GM12874 (cell line): Measurements from ENCODE around the gene CCL5.

Source experiments
- TF ChIP-seq, protein P1 (sequence below): IDR thresholded peaks from 2 replicates; pipeline ENCODE4 v1.5.1; 2011; ENCODE audit warnings: low read depth, mild to moderate bottlenecking, control low read depth, low read length, moderate library complexity; ENCODE audit not compliant: insufficient read depth

Gene CCL5

DNA sequence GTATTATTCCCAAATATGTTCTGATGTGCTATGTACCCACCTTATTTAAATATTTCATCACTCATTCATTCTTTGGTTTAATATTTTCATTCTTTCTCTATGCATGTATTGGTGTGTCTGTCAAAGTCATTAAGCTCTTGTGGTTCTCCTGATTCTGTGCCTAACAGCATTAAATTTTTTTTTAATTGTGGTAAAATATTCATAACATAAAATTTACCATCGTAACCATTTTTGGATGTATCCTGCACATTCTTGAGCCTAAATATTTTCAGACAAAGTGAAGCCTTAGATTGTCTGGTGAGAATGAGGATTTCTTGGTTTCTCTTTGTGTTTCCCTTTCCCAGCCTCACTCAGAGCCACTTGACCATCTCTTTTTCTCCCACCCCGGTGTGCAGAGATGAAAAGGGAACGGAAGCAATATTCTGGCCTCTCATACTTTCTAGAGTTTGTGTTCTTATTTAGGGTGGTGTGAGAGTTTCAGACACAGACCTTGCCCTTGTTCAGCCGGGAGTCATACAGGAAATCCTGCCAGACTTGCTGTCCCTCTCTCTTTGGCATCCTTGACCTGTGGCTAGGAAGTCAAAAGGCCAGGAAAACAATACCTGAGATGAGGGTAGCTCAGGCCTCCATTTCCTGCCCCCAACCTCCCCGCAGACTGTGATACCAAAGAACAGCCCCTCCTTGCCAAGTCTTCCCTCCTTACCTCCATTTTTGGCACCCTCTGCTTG, 4.9 kb downstream of the CCL5 start:
- TF ChIP-seq, protein P1, sequence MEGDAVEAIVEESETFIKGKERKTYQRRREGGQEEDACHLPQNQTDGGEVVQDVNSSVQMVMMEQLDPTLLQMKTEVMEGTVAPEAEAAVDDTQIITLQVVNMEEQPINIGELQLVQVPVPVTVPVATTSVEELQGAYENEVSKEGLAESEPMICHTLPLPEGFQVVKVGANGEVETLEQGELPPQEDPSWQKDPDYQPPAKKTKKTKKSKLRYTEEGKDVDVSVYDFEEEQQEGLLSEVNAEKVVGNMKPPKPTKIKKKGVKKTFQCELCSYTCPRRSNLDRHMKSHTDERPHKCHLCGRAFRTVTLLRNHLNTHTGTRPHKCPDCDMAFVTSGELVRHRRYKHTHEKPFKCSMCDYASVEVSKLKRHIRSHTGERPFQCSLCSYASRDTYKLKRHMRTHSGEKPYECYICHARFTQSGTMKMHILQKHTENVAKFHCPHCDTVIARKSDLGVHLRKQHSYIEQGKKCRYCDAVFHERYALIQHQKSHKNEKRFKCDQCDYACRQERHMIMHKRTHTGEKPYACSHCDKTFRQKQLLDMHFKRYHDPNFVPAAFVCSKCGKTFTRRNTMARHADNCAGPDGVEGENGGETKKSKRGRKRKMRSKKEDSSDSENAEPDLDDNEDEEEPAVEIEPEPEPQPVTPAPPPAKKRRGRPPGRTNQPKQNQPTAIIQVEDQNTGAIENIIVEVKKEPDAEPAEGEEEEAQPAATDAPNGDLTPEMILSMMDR = no peak

DNA sequence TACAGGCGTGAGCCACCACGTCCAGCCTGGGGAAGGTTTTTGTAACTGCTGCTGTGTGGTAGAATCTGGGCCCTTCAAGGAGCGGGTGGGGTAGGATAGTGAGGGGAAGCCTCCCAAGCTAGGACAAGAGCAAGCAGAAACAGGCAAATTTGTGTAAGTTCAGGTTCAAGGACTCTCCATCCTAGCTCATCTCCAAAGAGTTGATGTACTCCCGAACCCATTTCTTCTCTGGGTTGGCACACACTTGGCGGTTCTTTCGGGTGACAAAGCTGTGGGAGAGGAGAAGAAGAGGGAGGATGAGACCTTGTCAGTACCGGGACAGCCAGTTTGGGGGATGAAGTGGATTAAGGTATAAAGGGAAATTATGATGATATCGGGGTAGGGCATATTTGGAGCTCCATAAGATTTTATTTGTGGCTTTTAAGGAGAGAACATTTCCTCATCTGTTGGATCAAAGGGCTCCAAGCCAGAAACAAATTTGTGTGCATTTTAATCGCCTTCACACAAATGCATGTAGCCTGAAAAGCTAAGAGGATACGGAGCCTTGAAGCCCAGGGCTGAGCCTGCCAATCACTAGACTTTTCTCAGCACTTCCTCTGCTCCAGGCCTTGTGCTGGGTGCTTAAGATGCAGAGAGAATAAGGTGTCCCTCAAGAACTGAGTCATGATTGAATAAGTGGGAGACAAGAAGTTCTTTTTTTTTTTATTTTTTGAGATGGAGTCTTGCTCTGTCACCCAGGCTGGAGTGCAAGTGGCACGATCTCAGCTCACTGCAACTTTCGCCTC, 7.8 kb downstream of the CCL5 start:
- TF ChIP-seq, protein P1 = no peak

DNA sequence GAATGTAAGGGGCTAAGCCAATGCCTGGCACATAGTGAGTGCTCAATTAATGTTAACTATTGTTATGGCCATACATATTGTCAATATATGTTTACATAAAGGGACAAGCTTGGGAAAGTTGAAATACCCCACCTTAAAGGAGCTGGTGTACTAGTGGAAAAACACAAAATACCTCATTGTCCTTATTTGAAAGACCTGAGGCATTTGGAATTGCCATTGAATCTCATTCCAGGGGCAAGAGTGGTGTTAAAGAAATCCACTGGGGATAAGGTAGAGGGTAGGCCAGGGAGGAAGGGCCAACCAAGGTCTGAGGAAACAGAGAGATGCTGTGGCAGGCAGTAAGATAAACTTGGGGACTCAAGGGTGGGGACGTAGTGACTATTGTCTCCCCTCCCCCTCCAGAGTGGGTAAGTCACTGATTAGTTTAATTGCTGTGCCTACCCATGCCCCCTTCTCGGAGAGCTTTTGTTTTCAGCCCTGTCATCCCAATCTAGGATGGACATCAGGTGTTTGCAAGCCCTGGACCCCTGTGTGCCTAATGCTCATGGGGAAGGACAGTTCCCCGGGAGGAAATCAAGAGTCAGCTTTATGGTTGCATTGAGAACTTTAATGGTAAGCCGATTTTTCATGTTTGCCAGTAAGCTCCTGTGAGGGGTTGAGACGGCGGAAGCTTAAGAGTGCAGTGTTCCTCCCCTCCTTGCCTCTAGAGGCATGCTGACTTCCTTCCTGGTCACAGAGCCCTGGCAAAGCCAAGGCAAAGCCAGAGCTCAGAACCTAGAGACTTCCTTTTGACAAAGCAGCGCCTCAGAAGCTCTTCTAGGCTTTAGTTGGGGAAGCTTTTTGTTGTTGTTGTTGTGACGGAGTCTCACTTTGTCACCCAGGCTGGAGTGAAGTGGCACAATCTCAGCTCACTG, 9.0 kb downstream of the CCL5 start:
- TF ChIP-seq, protein P1 = no peak

DNA sequence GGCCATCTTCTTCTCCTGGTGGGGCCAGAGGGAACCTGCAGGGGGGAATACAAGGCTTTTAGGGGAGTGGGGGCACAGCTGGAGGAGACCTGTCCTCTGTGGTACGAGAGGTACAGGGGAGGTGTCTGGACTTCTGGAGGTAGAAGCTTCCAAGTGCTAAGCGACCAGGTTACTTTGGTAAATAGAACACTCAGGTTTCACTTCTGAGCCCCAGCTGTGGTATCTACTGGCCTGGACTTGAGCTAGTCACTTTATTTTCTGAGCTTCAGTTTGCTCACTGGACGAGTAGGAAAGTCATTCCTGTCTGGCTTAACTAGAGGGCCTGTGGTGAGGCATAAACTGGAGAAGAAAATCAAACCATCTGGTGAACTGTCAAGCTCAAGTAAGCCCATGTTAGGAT, 11.4 kb downstream of the CCL5 start, which contains the start of gene HEATR9:
Gene HEATR9, minus strand, starts transcription at position 155 of the 400 bp plus-strand sequence. Its CDS starts 149 bp downstream, at position 6.
- TF ChIP-seq, protein P1 = no peak

DNA sequence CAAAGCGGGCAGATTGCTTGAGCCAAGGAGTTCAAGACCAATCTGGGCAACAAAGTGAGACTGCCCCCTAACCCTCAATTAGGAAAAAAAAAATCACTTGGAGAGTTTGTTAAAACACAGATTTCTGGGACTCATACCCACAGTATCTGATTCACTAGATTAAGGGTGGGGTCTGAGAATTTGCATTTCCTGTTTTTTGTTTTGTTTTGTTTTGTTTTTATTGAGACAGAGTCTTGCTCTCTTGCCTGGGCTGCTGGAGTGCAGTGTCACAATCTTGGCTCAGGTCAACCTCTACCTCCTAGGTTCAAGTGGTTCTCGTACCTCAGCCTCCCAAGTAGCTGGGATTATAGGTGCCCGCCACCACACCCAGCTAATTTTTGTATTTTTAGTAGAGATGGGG, 12.6 kb downstream of the CCL5 start:
- TF ChIP-seq, protein P1 = no peak

DNA sequence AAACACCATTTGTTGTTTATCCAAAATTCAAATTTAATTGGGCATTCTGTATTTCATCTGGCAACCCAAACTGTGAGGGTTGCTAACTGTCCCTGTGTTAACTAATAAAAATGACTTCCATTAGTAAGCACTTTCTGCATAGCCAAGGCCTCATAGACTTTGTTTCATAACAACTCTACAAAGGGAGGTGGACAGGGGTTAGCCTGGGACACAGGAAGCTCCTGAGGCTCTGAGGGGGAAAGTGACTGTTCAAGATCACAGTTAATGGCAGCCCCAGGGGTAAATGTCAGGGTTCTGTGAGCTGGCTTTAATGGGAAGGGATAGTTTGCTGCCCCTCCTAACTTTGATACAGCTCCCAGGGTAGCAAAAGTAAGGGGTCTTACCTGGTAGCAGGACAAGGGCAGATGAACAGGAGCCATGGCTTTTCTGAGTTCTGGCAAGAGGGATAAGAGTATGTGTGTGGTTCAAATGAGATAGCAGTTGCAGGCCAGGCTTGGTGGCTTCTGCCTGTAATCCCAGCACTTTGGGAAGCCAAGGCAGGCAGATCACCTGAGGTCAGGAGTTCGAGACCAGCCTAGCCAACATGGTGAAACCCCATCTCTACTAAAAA, 13.7 kb downstream of the CCL5 start:
- TF ChIP-seq, protein P1 = no peak
